A549 treated with ZK216348 at 1 μM for 4 hours (cell line): ENCODE measurements around the gene MITD1. TPM values are rescaled to one million over a fixed set of nuclear protein-coding genes. Genes with fewer than 3 reads are reported as not detected.

Experiments used
- total RNA-seq: library from RNA; stranded (reverse); fragments of 200-300 nt; extraction: Qiagen RNA extraction; gene quantifications from 5 replicates; pipeline ENCODE4 v1.2.3, GENCODE V29; 2022; ENCODE audit warnings: low read depth

The MITD1 gene
- total RNA-seq: 22.9 to 36.0 TPM (median 23.5 TPM) in 5 replicates

GRCh38 chr2:99180755-99181623, at the start of gene MITD1, which contains the start of gene MRPL30:
MITD1 (minus strand) TSS chr2:99181058; CDS start chr2:99180981, 77 bp downstream.
MRPL30 (plus strand) TSS chr2:99181184; CDS start chr2:99186204, 5,020 bp downstream.

GRCh38 chr2:99154643-99155536, 26.0 kb downstream of the MITD1 start, which contains the start of the genes LIPT1 and TSGA10:
LIPT1 (plus strand) TSS chr2:99154967; CDS start chr2:99161958, 6,991 bp downstream.
TSGA10 (minus strand) TSS chr2:99154942; CDS start chr2:99109439, 45,503 bp downstream.

GRCh38 chr2:99141110-99142108, 39.4 kb downstream of the MITD1 start, which contains the start of gene C2orf15:
C2orf15 (plus strand) TSS chr2:99141707; CDS start chr2:99150559, 8,852 bp downstream.

Other genes with a start within 250 kb of the MITD1 start
- gene CRACDL, start 244.8 kb downstream of the MITD1 start, total RNA-seq: 2.0 to 3.4 TPM (median 2.5 TPM) in 5 replicates
- 0.39 to 0.99 TPM (median 0.53 TPM) in 5 replicates for gene C2orf15, start 39.4 kb downstream of the MITD1 start, total RNA-seq
- gene TSGA10, start 26.1 kb downstream of the MITD1 start, total RNA-seq: 2.5 to 5.9 TPM (median 3.3 TPM) in 5 replicates
- 3.0 to 4.5 TPM (median 3.5 TPM) in 5 replicates for gene LIPT1, start 26.1 kb downstream of the MITD1 start, total RNA-seq
- gene MRPL30, start 126 bp upstream of the MITD1 start, total RNA-seq: 30.5 to 62.2 TPM (median 32.4 TPM) in 5 replicates
- gene LYG2, start 74.6 kb upstream of the MITD1 start, total RNA-seq: not detected in 5 replicates
- gene LYG1, start 120.1 kb upstream of the MITD1 start, total RNA-seq: 0.97 to 2.5 TPM (median 2.4 TPM) in 5 replicates
- 35.2 to 73.3 TPM (median 39.8 TPM) in 5 replicates for gene TXNDC9, start 155.3 kb upstream of the MITD1 start, total RNA-seq
- 57.3 to 99.9 TPM (median 62.7 TPM) in 5 replicates for gene EIF5B, start 156.3 kb upstream of the MITD1 start, total RNA-seq